Measurements from ENCODE around the gene NEO1. TPM values are rescaled to one million over a fixed set of nuclear protein-coding genes. Genes with fewer than 3 reads are reported as not detected.

NEO1 gene
- total and polyA plus RNA-seq, 9 of the 15 experiments (the other 6 are each of a cell fraction or from before 2014, with no cell fraction given) = 0.08 to 1.7 (median 0.48) TPM

DNA sequence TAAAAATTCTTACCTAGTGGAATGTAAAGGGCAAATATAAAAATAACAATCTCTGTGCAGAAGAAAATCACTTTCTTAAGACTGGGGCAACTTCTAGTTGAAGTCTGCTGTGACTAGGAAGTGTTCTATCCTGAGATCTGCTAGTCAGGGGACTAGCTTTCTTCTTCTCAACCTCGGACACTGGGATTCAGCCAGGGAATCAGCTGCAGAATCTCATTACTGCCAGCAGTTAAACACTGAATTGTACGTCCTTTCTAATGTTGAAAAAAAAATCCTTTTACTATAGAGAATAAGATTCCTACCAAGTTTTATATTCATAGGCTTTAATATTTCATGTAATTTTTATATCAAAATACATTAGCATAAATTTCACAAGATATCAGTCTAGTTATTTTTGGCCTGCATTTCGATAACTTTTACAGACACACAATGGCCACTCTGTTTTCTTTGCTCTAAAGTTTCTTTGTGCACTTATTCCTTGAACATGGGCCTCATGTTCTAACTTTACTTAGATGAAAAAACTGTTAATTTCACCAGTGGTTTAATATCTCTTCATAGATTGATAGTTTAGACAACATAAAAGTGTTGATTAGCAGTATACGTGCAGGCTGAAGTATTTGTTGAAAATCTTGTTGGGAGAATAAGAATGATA, 2.6 kb upstream of the NEO1 start:
- in situ Hi-C loops (cut with MboI) (no loop called here), intact Hi-C loops (cut with micrococcal nuclease) (no loop called here)
- Histone ChIP-seq H3K9me3 (replicated peaks; ENCODE audit: control insufficient read depth, insufficient read depth, low read depth, low read length) (no peaks in the 10 kb centered on the region), H2AFZ (ENCODE audit: low read depth, low read length) (no peak overlapping the region), H3K36me3 (ENCODE audit: control insufficient read depth, insufficient read depth, low read length) (no peaks in the 10 kb centered on the region), H3K4me1 (replicated peaks in 1 of 2; ENCODE audit: control insufficient read depth in 2 of 2, insufficient read depth in 2 of 2, low read length in 2 of 2) (peaks cover 4 to 19% of the 10 kb centered on the region in 2 experiments; a peak in 4 of 5 replicates), H3K4me2 (ENCODE audit: insufficient read depth, low read length) (no peak overlapping the region), H3K4me3 (no peak overlapping the region), H3K27me3 (ENCODE audit: control insufficient read depth in 2 of 2, insufficient read depth in 2 of 2, low read length in 2 of 2) (peaks cover 10 to 13% of the 10 kb centered on the region in 2 experiments; a peak in 4 of 5 replicates), H4K20me1 (replicated peaks; ENCODE audit: control insufficient read depth, insufficient read depth, low read length) (no peaks in the 10 kb centered on the region), H3K79me2 (ENCODE audit: control insufficient read depth, insufficient read depth, low read length) (no peaks in the 10 kb centered on the region), H3K9ac (ENCODE audit: insufficient read depth in 1 of 2, low read depth in 2 of 2, low read length in 2 of 2) (no peak overlapping the region), H3K9me1 (ENCODE audit: control insufficient read depth, insufficient read depth, low read length) (no peaks in the 10 kb centered on the region), H3K27ac (ENCODE audit: extremely low read depth, low read depth, low read length) (no peak overlapping the region)
- FAIRE-seq (no peak), ATAC-seq (no peak), DNase-seq (ENCODE audit: extremely low read depth in 1 of 4, low spot score in 3 of 4) (no peak)
- WGBS (ENCODE audit: insufficient coverage, low coverage, missing lambda C conversion rate) = 11% methylated on average over 4 of the region's 4 CpGs
- POLR2A ChIA-PET = interaction anchor here (0.6 kb wide), 1 partner anchor 276 kb away, joined by 3 read pairs; no protein-coding TSS in a partner anchor
- CTCF ChIA-PET (ENCODE audit: low intra/inter-chr PET ratio) = no interaction called here
- BruUV-seq (replicated peaks) = no TSS peak
- no peak for TF ChIP-seq STAG1 (CRISPR knock-in tag; IDR thresholded peaks at IDR 0.05; ENCODE audit: borderline replicate concordance)
- TF ChIP-seq PTRF (tag; IDR thresholded peaks at IDR 0.05) = no peak
- TF ChIP-seq LEF1 (IDR thresholded peaks at IDR 0.05) = no peak
- no peak for TF ChIP-seq CBFA2T2 (conservative IDR thresholded peaks at IDR 0.05)
- TF ChIP-seq NCOA1 (IDR thresholded peaks at IDR 0.05; ENCODE audit: low read depth) = no peak
- no peak for TF ChIP-seq SMARCA4 (IDR thresholded peaks at IDR 0.05)
- no peak for TF ChIP-seq SMARCA5 (IDR thresholded peaks at IDR 0.05)
- TF ChIP-seq YBX1 (IDR thresholded peaks at IDR 0.05) = no peak
- no peak for TF ChIP-seq SIN3A (IDR thresholded peaks at IDR 0.05; ENCODE audit: borderline replicate concordance in 2 of 2, control insufficient read depth in 1 of 2, low read depth in 2 of 2, low read length in 2 of 2)
- no peak for TF ChIP-seq DPF2 (IDR thresholded peaks at IDR 0.05)
- TF ChIP-seq ZBTB1 (CRISPR knock-in tag; IDR thresholded peaks at IDR 0.05; ENCODE audit: borderline replicate concordance, low read depth) = no peak
- TF ChIP-seq FOXA1 (IDR thresholded peaks at IDR 0.05; ENCODE audit: borderline replicate concordance) = no peak
- TF ChIP-seq, protein P1, sequence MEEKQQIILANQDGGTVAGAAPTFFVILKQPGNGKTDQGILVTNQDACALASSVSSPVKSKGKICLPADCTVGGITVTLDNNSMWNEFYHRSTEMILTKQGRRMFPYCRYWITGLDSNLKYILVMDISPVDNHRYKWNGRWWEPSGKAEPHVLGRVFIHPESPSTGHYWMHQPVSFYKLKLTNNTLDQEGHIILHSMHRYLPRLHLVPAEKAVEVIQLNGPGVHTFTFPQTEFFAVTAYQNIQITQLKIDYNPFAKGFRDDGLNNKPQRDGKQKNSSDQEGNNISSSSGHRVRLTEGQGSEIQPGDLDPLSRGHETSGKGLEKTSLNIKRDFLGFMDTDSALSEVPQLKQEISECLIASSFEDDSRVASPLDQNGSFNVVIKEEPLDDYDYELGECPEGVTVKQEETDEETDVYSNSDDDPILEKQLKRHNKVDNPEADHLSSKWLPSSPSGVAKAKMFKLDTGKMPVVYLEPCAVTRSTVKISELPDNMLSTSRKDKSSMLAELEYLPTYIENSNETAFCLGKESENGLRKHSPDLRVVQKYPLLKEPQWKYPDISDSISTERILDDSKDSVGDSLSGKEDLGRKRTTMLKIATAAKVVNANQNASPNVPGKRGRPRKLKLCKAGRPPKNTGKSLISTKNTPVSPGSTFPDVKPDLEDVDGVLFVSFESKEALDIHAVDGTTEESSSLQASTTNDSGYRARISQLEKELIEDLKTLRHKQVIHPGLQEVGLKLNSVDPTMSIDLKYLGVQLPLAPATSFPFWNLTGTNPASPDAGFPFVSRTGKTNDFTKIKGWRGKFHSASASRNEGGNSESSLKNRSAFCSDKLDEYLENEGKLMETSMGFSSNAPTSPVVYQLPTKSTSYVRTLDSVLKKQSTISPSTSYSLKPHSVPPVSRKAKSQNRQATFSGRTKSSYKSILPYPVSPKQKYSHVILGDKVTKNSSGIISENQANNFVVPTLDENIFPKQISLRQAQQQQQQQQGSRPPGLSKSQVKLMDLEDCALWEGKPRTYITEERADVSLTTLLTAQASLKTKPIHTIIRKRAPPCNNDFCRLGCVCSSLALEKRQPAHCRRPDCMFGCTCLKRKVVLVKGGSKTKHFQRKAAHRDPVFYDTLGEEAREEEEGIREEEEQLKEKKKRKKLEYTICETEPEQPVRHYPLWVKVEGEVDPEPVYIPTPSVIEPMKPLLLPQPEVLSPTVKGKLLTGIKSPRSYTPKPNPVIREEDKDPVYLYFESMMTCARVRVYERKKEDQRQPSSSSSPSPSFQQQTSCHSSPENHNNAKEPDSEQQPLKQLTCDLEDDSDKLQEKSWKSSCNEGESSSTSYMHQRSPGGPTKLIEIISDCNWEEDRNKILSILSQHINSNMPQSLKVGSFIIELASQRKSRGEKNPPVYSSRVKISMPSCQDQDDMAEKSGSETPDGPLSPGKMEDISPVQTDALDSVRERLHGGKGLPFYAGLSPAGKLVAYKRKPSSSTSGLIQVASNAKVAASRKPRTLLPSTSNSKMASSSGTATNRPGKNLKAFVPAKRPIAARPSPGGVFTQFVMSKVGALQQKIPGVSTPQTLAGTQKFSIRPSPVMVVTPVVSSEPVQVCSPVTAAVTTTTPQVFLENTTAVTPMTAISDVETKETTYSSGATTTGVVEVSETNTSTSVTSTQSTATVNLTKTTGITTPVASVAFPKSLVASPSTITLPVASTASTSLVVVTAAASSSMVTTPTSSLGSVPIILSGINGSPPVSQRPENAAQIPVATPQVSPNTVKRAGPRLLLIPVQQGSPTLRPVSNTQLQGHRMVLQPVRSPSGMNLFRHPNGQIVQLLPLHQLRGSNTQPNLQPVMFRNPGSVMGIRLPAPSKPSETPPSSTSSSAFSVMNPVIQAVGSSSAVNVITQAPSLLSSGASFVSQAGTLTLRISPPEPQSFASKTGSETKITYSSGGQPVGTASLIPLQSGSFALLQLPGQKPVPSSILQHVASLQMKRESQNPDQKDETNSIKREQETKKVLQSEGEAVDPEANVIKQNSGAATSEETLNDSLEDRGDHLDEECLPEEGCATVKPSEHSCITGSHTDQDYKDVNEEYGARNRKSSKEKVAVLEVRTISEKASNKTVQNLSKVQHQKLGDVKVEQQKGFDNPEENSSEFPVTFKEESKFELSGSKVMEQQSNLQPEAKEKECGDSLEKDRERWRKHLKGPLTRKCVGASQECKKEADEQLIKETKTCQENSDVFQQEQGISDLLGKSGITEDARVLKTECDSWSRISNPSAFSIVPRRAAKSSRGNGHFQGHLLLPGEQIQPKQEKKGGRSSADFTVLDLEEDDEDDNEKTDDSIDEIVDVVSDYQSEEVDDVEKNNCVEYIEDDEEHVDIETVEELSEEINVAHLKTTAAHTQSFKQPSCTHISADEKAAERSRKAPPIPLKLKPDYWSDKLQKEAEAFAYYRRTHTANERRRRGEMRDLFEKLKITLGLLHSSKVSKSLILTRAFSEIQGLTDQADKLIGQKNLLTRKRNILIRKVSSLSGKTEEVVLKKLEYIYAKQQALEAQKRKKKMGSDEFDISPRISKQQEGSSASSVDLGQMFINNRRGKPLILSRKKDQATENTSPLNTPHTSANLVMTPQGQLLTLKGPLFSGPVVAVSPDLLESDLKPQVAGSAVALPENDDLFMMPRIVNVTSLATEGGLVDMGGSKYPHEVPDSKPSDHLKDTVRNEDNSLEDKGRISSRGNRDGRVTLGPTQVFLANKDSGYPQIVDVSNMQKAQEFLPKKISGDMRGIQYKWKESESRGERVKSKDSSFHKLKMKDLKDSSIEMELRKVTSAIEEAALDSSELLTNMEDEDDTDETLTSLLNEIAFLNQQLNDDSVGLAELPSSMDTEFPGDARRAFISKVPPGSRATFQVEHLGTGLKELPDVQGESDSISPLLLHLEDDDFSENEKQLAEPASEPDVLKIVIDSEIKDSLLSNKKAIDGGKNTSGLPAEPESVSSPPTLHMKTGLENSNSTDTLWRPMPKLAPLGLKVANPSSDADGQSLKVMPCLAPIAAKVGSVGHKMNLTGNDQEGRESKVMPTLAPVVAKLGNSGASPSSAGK (IDR thresholded peaks at IDR 0.05) = no peak
- no peak for TF ChIP-seq ZNF408 (CRISPR knock-in tag; IDR thresholded peaks at IDR 0.05; ENCODE audit: low read depth)
